GM12872 (cell line): ENCODE measurements around the gene ABCB1.

Source experiments
- CTCF ChIP-seq: IDR thresholded peaks from 3 replicates; pipeline ENCODE4 v1.5.1; 2011; ENCODE audit warnings: low read depth, mild to moderate bottlenecking, low read length, moderate library complexity; ENCODE audit not compliant: insufficient read depth

ABCB1 gene

GRCh38 chr7:87512906-87513305, 87.8 kb downstream of the ABCB1 start:
- TF ChIP-seq CTCF: no peak

- TF ChIP-seq CTCF: no peak
These were observed 89.2 kb downstream of the ABCB1 start for GRCh38 chr7:87511510-87511909.

- no peak for TF ChIP-seq CTCF
These were observed 90.2 kb downstream of the ABCB1 start for GRCh38 chr7:87510411-87510875.

- no peak for TF ChIP-seq CTCF
These were observed 93.2 kb downstream of the ABCB1 start for GRCh38 chr7:87507446-87507845.

- peak; percentile 33; the same call in 2 of the 3 replicates for TF ChIP-seq CTCF
These were observed 94.2 kb downstream of the ABCB1 start for GRCh38 chr7:87506246-87507180.

GRCh38 chr7:87505557-87506245, 95.0 kb downstream of the ABCB1 start:
- TF ChIP-seq CTCF: no peak

- TF ChIP-seq CTCF: no peak
These were observed 95.6 kb downstream of the ABCB1 start for GRCh38 chr7:87505122-87505521.
